RWPE1 (cell line): ENCODE results near the gene CSRP3.

Experiments
- CTCF ChIA-PET: fragments of 350-600 bp; sonication (Branson Sonifier 250); formaldehyde crosslinking; extraction: SDS; loops from one replicate; lab custom pipeline; 2021; lab: Yijun Ruan, JAX
- POLR2A ChIA-PET: fragments of 400-600 bp; formaldehyde crosslinking; extraction: SDS; loops from one replicate; lab custom pipeline; 2020; ENCODE audit warnings: antibody characterized with exemption; ENCODE audit not compliant: low non-redundant PET; lab: Yijun Ruan, JAX
- DNase-seq: peaks from one replicate; pipeline ENCODE4 v3.0.0; 2012; ENCODE audit warnings: low spot score
- H3K27ac ChIP-seq: fragments of 450-650 bp; 2 replicates; pipeline ENCODE4 v1.5.1; 2017
- TF ChIP-seq, protein P1 (sequence below): fragments of 450-650 bp; conservative IDR thresholded peaks from 2 replicates; pipeline ENCODE4 v1.5.1; 2017; ENCODE audit warnings: low read depth, mild to moderate bottlenecking

CSRP3 gene

GRCh38 chr11:19218216-19218615 is 16.4 kb upstream of the CSRP3 start:
- no peak for DNase-seq
- peak overlapping the region; percentile 65 for H3K27ac ChIP-seq
- POLR2A ChIA-PET: no interaction called here
- CTCF ChIA-PET: no interaction called here
- TF ChIP-seq, protein P1, sequence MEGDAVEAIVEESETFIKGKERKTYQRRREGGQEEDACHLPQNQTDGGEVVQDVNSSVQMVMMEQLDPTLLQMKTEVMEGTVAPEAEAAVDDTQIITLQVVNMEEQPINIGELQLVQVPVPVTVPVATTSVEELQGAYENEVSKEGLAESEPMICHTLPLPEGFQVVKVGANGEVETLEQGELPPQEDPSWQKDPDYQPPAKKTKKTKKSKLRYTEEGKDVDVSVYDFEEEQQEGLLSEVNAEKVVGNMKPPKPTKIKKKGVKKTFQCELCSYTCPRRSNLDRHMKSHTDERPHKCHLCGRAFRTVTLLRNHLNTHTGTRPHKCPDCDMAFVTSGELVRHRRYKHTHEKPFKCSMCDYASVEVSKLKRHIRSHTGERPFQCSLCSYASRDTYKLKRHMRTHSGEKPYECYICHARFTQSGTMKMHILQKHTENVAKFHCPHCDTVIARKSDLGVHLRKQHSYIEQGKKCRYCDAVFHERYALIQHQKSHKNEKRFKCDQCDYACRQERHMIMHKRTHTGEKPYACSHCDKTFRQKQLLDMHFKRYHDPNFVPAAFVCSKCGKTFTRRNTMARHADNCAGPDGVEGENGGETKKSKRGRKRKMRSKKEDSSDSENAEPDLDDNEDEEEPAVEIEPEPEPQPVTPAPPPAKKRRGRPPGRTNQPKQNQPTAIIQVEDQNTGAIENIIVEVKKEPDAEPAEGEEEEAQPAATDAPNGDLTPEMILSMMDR: no peak

DNA sequence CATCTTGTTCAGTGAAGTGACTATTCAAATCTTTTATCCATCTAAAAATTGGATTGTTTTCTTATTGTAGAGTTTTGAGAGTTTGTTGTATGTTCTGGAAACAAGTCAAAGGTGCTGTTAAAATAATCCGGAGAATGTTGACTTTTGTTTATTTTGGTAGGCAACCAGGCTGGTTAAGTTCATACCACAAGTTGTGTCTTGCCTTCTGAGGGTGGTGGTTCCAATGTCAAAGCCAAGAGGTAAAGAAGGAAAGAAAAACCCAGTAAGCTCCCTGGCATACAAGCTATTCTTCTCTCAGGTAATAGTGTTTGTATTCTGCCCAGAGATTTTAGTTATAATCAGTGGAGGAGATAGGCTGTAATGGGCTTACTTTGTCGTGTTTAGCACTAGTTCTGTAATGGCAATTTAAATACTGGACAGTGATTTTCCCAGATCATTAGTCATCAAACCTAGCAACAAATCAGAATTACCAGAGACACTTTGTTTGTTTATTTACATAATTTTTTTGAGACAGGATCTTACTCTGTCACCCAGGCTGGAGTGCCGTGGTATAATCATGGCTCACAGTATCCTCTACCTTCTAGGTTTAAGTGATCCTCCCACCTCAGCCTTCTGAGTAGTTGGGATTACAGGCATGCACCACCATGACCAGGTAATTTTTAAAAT is 15.1 kb upstream of the CSRP3 start:
- TF ChIP-seq, protein P1: no peak
- ChIA-PET POLR2A (no interaction called here), CTCF (interaction anchor here (0.5 kb wide), 1 partner anchor 21 kb away, joined by 3 read pairs; no protein-coding TSS in a partner anchor)
- H3K27ac ChIP-seq: peak overlapping the region; percentile 75
- DNase-seq: no peak

DNA sequence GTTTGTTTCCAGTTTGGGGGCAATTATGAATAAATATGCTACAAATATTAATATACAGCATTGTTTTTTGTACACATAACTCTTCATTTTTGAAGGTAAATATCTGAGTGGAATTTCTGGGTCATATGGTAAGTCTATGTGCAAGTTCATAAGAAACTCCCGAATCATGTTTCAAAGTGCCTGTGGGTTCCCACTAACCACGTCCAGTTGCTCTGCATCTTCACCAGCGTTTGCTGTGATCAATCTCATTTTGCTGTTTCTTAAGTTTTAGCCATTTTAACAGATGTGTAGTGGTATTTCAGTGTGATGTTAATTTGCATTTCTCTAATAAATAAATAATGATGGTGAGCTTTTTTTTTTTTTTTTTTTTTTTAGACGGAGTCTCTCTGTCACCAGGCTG is 14.2 kb upstream of the CSRP3 start:
- peak overlapping the region; percentile 75 for H3K27ac ChIP-seq
- POLR2A ChIA-PET: no interaction called here
- no peak for DNase-seq
- TF ChIP-seq, protein P1: no peak
- CTCF ChIA-PET: no interaction called here

- ChIA-PET POLR2A (no interaction called here), CTCF (no interaction called here)
- H3K27ac ChIP-seq: no peak overlapping the region
- no peak for DNase-seq
- TF ChIP-seq, protein P1: no peak
Observed at GRCh38 chr11:19209617-19210370, 8.0 kb upstream of the CSRP3 start.

DNA sequence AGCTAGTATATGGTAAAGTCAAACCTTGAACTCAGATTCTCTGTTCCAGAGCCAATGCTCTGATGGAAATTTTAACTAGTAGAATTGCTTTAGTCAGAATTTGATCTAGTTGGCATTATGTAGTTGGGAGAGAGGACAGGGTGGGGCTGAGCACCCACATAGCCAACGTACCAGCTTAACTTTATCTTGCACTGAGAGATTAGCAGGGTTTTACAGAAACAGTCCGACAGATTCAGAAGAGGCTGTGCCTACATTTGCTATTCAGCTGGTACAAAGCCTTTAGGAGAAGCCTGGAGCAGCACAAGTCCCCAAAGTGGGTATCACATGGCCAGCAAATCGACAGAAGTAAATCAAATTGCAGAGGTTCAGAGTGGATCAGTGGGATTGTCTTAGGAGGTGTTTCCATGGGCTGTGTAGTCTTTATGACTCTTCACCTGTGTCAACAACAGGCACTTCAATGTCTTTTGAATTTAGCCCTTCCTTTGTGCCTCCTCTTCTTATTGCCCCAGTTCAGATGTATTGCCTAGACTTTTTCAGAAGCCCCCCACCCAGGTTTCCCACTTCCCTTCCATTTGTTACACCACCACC is 7.3 kb upstream of the CSRP3 start:
- TF ChIP-seq, protein P1: no peak
- H3K27ac ChIP-seq: no peak overlapping the region
- no peak for DNase-seq
- CTCF ChIA-PET: no interaction called here
- POLR2A ChIA-PET: no interaction called here

- CTCF ChIA-PET: no interaction called here
- H3K27ac ChIP-seq: no peak overlapping the region
- POLR2A ChIA-PET: no interaction called here
- TF ChIP-seq, protein P1: no peak
- no peak for DNase-seq
Observed at GRCh38 chr11:19208181-19208580, 6.4 kb upstream of the CSRP3 start.
